Thyroid gland (tissue), 4 donors: ENCODE measurements around the gene GALNT18.

Experiments used
- CTCF ChIP-seq, 6 experiments: fragments of 200-600 bp in 3 of 6; fragments of 450-650 bp in 3 of 6; sonication (generic) in 3 of 6; IDR thresholded peaks; one replicate each; pipeline ENCODE4 v1.5.1; 2016 to 2019; ENCODE audit warnings: antibody characterized with exemption in 6 of 6, mild to moderate bottlenecking in 2 of 6, inconsistent platforms in 1 of 6, moderate library complexity in 1 of 6
- POLR2A ChIP-seq, 2 donors: fragments of 450-650 bp; IDR thresholded peaks; one replicate each; pipeline ENCODE4 v1.6.1; 2017; ENCODE audit warnings: antibody characterized with exemption in 2 of 2, mild to moderate bottlenecking in 2 of 2, moderate library complexity in 1 of 2

- TF ChIP-seq POLR2A (IDR thresholded peaks at IDR 0.05) (no peak), CTCF (IDR thresholded peaks at IDR 0.05) (no peak)
Measured at GRCh38 chr11:11667056-11667455, 45.3 kb upstream of the GALNT18 start.
